IMR-90 (cell line): Measurements from ENCODE around the gene KDM4B.

Source experiments
- BHLHE40 ChIP-seq: fragments of 150-350 bp; IDR thresholded peaks from 2 replicates; pipeline ENCODE4 v1.6.1; 2016; ENCODE audit warnings: mild to moderate bottlenecking, low read depth, low read length
- CEBPB ChIP-seq: IDR thresholded peaks from 2 replicates; pipeline ENCODE4 v1.6.1; 2012; ENCODE audit warnings: low read depth, low read length, improper control_type of control experiment
- CTCF ChIP-seq: conservative IDR thresholded peaks from 2 replicates; pipeline ENCODE4 v1.5.1; 2012; ENCODE audit warnings: mild to moderate bottlenecking, low read depth, low read length, improper control_type of control experiment
- ELK1 ChIP-seq: fragments of 150-350 bp; IDR thresholded peaks from 2 replicates; pipeline ENCODE4 v1.6.1; 2016; ENCODE audit warnings: low read depth, mild to moderate bottlenecking, low read length, moderate library complexity, borderline replicate concordance
- POLR2A ChIP-seq: IDR thresholded peaks from 2 replicates; pipeline ENCODE4 v1.6.1; 2012; ENCODE audit warnings: mild to moderate bottlenecking, low read depth, low read length
- RAD21 ChIP-seq: IDR thresholded peaks from 2 replicates; pipeline ENCODE4 v1.6.1; 2012; ENCODE audit warnings: low read length, improper control_type of control experiment
- RCOR1 ChIP-seq: IDR thresholded peaks from 2 replicates; pipeline ENCODE4 v1.6.1; 2012; ENCODE audit warnings: mild to moderate bottlenecking, low read length, improper control_type of control experiment; ENCODE audit not compliant: insufficient replicate concordance

GRCh38 chr19:5123646-5124045 lies 154.7 kb downstream of the KDM4B start:
- TF ChIP-seq CEBPB (no peak), CTCF (no peak), POLR2A (no peak), RCOR1 (no peak), BHLHE40 (no peak), ELK1 (no peak), RAD21 (no peak)
